MM.1S (cell line): ENCODE data around the gene PTCRA.

Experiments used
- DNase-seq: peaks from one replicate; pipeline ENCODE4 v3.0.0-alpha.2; 2015
- H2AFZ ChIP-seq: fragments of 300-600 bp; sonication (generic); 2 replicates; pipeline ENCODE4 v1.6.0; 2016; ENCODE audit warnings: antibody characterized with exemption, low read length
- H3F3A ChIP-seq: fragments of 300-600 bp; sonication (generic); 2 replicates; pipeline ENCODE4 v1.6.1; 2016; ENCODE audit warnings: mild to moderate bottlenecking, antibody characterized with exemption, low read length, moderate library complexity, mixed read lengths; ENCODE audit not compliant: insufficient read depth
- H3K27ac ChIP-seq: fragments of 300-600 bp; sonication (generic); 2 replicates; pipeline ENCODE4 v1.5.1; 2016; ENCODE audit warnings: mild to moderate bottlenecking, low read length
- H3K27me3 ChIP-seq: fragments of 300-600 bp; sonication (generic); replicated peaks from 2 replicates; pipeline ENCODE4 v1.6.0; 2016; ENCODE audit warnings: low read length; ENCODE audit not compliant: insufficient read depth
- H3K36me3 ChIP-seq: fragments of 300-600 bp; sonication (generic); replicated peaks from 2 replicates; pipeline ENCODE4 v1.6.1; 2016; ENCODE audit warnings: mild to moderate bottlenecking, low read length, mixed read lengths; ENCODE audit not compliant: insufficient read depth
- H3K4me1 ChIP-seq: fragments of 300-600 bp; sonication (generic); 2 replicates; pipeline ENCODE4 v1.6.1; 2016; ENCODE audit warnings: low read length, mixed read lengths
- H3K4me2 ChIP-seq: fragments of 300-600 bp; sonication (generic); 2 replicates; pipeline ENCODE4 v1.6.0; 2016; ENCODE audit warnings: low read depth, low read length
- H3K4me3 ChIP-seq: fragments of 300-600 bp; sonication (generic); 2 replicates; pipeline ENCODE4 v1.5.1; 2016; ENCODE audit warnings: low read length, mixed read lengths
- H3K79me2 ChIP-seq: fragments of 300-600 bp; sonication (generic); 2 replicates; pipeline ENCODE4 v1.6.1; 2016; ENCODE audit warnings: mixed run types, low read length, mixed read lengths
- H3K9ac ChIP-seq: fragments of 300-600 bp; sonication (generic); 2 replicates; pipeline ENCODE4 v1.6.1; 2016; ENCODE audit warnings: low read length, mixed read lengths
- H3K9me2 ChIP-seq: fragments of 300-600 bp; sonication (generic); replicated peaks from 2 replicates; pipeline ENCODE4 v1.6.1; 2016; ENCODE audit warnings: mild to moderate bottlenecking, low read length, mixed read lengths; ENCODE audit not compliant: insufficient read depth
- H3K9me3 ChIP-seq: fragments of 300-600 bp; sonication (generic); replicated peaks from 2 replicates; pipeline ENCODE4 v1.6.1; 2016; ENCODE audit warnings: mild to moderate bottlenecking, low read length, mixed read lengths; ENCODE audit not compliant: insufficient read depth
- H4K20me1 ChIP-seq: fragments of 300-600 bp; sonication (generic); 2 replicates; pipeline ENCODE4 v1.6.1; 2016; ENCODE audit warnings: mild to moderate bottlenecking, low read length, moderate library complexity, mixed read lengths; ENCODE audit not compliant: insufficient read depth
- CTCF ChIP-seq: fragments of 300-600 bp; sonication (generic); IDR thresholded peaks from 2 replicates; pipeline ENCODE4 v1.5.1; 2016; ENCODE audit warnings: antibody characterized with exemption, low read length, mixed read lengths
- EZH2 ChIP-seq: fragments of 300-600 bp; sonication (generic); optimal IDR thresholded peaks from 2 replicates; pipeline ENCODE3; 2017; ENCODE audit warnings: low read depth, mild to moderate bottlenecking, antibody characterized with exemption, low read length, mixed read lengths
- EZH2phosphoT487 ChIP-seq: fragments of 300-600 bp; sonication (generic); IDR thresholded peaks from 2 replicates; pipeline ENCODE4 v1.6.1; 2018; ENCODE audit warnings: antibody characterized with exemption, low read length

Gene PTCRA

GRCh38 chr6:42915732-42916131 is at the start of gene PTCRA:
Gene PTCRA (plus strand): TSS chr6:42916053. CDS start chr6:42916070, 17 bp downstream.
- Histone ChIP-seq H4K20me1 (no peaks in the 10 kb centered on the region), H3K4me3 (no peak within 1 kb of the TSS), H3K4me2 (no peak within 1 kb of the TSS), H3F3A (no peaks in the 10 kb centered on the region), H3K27ac (no peak within 1 kb of the TSS), H3K9me2 (no peaks in the 10 kb centered on the region), H2AFZ (no peak within 1 kb of the TSS), H3K27me3 (no peaks in the 10 kb centered on the region), H3K9ac (no peak within 1 kb of the TSS), H3K36me3 (no peaks in the 10 kb centered on the region), H3K9me3 (no peaks in the 10 kb centered on the region), H3K4me1 (no peaks in the 10 kb centered on the region), H3K79me2 (no peaks in the 10 kb centered on the region)
- TF ChIP-seq EZH2phosphoT487 (no peak), CTCF (no peak), EZH2 (no peak)
- DNase-seq, result no peak

GRCh38 chr6:42870145-42870936 is 45.5 kb upstream of the PTCRA start:
- Histone ChIP-seq H4K20me1 (no peaks in the 10 kb centered on the region), H3K9ac (no peak overlapping the region), H3K36me3 (no peaks in the 10 kb centered on the region), H3K4me3 (no peak overlapping the region), H3K9me2 (no peaks in the 10 kb centered on the region), H3F3A (no peaks in the 10 kb centered on the region), H3K27me3 (no peaks in the 10 kb centered on the region), H3K4me2 (no peak overlapping the region), H3K27ac (no peak overlapping the region), H3K4me1 (no peaks in the 10 kb centered on the region), H3K79me2 (no peaks in the 10 kb centered on the region), H2AFZ (no peak overlapping the region), H3K9me3 (no peaks in the 10 kb centered on the region)
- TF ChIP-seq EZH2phosphoT487, result no peak
- TF ChIP-seq EZH2, result no peak
- no peak for TF ChIP-seq CTCF
- DNase-seq, result no peak

GRCh38 chr6:42871711-42872110 is 44.1 kb upstream of the PTCRA start:
- H3K4me2 ChIP-seq, result no peak overlapping the region
- no peaks in the 10 kb centered on the region for H3K36me3 ChIP-seq
- no peaks in the 10 kb centered on the region for H3K9me2 ChIP-seq
- no peak overlapping the region for H2AFZ ChIP-seq
- H3K9ac ChIP-seq, result no peak overlapping the region
- no peaks in the 10 kb centered on the region for H3K27me3 ChIP-seq
- no peak overlapping the region for H3K27ac ChIP-seq
- no peaks in the 10 kb centered on the region for H4K20me1 ChIP-seq
- no peak for DNase-seq
- H3K4me3 ChIP-seq, result no peak overlapping the region
- no peaks in the 10 kb centered on the region for H3F3A ChIP-seq
- no peaks in the 10 kb centered on the region for H3K9me3 ChIP-seq
- TF ChIP-seq EZH2, result no peak
- TF ChIP-seq CTCF, result no peak
- TF ChIP-seq EZH2phosphoT487, result no peak
- H3K79me2 ChIP-seq, result no peaks in the 10 kb centered on the region
- no peaks in the 10 kb centered on the region for H3K4me1 ChIP-seq
